ENCODE data around the gene CARD14. TPM values are rescaled to one million over a fixed set of nuclear protein-coding genes. Genes with fewer than 3 reads are reported as not detected.
A peak's percentile ranks its signal among the peaks of the same experiment; 100 is the strongest.

CARD14 gene
- total RNA-seq, 1 donor from 2014 or later, result 0.50 TPM

DNA sequence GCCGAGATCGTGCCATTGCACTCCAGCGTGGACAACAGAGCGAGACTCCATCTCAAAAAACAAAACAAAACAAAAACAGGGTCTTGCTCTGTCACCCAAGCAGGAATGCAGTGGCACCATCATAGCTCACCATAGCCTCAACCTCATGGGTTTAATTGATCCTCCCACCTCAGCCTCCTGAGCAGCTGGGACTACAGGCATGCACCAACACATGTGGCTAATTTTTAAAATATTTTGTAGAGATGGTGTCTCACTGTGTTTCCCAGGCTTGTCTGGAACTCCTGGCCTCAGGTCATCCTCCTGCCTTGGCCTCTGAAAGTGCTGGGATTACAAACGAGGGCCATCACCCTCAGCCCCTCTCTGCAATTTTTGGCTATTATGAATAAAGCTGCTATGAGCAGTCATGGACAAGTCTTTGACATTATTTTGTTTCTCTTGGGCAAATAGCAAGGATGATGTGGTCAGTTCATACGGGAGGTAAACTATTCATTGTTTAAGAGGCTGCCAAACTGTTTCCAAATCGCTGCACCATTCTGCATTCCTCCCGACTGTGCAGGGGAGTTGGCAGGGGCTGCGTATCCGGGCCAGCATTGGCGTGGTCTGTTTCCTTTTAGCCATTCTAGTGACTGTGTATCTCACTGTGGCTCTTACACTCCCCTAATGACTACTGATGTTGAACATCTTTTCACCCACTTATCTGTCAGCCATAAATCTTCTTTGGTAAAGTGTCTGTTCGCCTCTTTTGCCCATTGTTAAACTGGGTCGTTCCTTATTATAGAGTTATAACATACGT, 44.0 kb upstream of the CARD14 start:
- TF ChIP-seq, protein P1, sequence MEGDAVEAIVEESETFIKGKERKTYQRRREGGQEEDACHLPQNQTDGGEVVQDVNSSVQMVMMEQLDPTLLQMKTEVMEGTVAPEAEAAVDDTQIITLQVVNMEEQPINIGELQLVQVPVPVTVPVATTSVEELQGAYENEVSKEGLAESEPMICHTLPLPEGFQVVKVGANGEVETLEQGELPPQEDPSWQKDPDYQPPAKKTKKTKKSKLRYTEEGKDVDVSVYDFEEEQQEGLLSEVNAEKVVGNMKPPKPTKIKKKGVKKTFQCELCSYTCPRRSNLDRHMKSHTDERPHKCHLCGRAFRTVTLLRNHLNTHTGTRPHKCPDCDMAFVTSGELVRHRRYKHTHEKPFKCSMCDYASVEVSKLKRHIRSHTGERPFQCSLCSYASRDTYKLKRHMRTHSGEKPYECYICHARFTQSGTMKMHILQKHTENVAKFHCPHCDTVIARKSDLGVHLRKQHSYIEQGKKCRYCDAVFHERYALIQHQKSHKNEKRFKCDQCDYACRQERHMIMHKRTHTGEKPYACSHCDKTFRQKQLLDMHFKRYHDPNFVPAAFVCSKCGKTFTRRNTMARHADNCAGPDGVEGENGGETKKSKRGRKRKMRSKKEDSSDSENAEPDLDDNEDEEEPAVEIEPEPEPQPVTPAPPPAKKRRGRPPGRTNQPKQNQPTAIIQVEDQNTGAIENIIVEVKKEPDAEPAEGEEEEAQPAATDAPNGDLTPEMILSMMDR (IDR thresholded peaks at IDR 0.05), result no peak

DNA sequence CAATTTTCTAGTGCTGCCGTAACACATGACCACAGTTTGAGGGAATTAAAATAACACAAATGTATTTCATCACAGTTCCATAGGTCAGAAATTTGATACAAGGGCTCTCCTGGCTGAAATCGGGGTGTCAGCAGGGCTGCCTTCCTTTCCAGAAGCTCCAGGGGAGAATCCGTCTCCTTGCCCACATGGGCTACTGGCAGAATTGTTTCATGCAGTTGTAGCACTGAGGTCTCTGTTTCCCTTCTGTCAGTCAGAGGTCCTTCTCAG, 43.4 kb upstream of the CARD14 start:
- H3K27me3 ChIP-seq (ENCODE audit: low read depth), result no peaks in the 10 kb centered on the region
- TF ChIP-seq, protein P1 (IDR thresholded peaks at IDR 0.05), result no peak
- no peak overlapping the region for H3K4me3 ChIP-seq
- ATAC-seq (no peak), DNase-seq (no peak)
- intact Hi-C loops (cut with DNase I), result no loop called here
- H3K27ac ChIP-seq, result no peak overlapping the region
- no peaks in the 10 kb centered on the region for H3K36me3 ChIP-seq
- H3K4me1 ChIP-seq, result no peaks in the 10 kb centered on the region
- no peaks in the 10 kb centered on the region for H3K9me3 ChIP-seq

More for the DNA sequence above, 44.0 kb upstream of the CARD14 start:
- DNase-seq, result no peak
- H3K36me3 ChIP-seq, result no peaks in the 10 kb centered on the region
- H3K27me3 ChIP-seq (ENCODE audit: low read depth), result no peaks in the 10 kb centered on the region
- no peaks in the 10 kb centered on the region for H3K9me3 ChIP-seq
- no peak overlapping the region for H3K27ac ChIP-seq
- intact Hi-C loops (cut with DNase I), result no loop called here
- no peaks in the 10 kb centered on the region for H3K4me1 ChIP-seq
- no peak overlapping the region for H3K4me3 ChIP-seq
- no peak for ATAC-seq

DNA sequence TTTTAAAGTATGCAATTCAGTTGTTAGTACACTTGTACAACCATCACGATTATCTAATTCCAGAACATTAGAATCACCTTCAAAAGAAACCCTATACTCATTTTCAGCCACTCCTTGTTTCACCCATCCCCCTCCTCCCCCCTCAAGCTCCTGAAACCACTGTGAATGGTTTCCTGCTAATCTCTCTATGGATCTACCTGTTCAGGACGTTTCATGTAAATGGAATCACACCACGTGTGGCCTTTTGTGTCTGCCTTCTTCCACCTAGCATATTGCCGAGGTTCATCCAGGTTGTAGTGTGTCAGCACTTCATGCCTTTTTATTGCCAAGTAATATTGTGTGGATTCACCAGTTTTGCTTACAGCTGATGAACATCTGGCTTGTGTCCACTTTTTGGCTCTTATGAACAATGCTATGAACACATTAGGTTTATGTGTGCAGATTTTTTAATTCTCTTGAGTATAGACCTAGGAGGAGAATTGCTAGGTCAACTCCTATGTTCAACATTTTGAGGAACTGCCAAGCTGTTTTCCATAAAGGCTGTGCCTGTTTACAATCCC, 40.7 kb upstream of the CARD14 start:
- Histone ChIP-seq H3K4me1 (no peaks in the 10 kb centered on the region), H3K27me3 (ENCODE audit: low read depth) (no peaks in the 10 kb centered on the region), H3K36me3 (peaks cover 14% of the 10 kb centered on the region), H3K4me3 (no peak overlapping the region), H3K9me3 (no peaks in the 10 kb centered on the region), H3K27ac (no peak overlapping the region)
- intact Hi-C loops (cut with DNase I), result no loop called here
- ATAC-seq (no peak), DNase-seq (no peak)
- TF ChIP-seq, protein P1 (IDR thresholded peaks at IDR 0.05), result no peak

DNA sequence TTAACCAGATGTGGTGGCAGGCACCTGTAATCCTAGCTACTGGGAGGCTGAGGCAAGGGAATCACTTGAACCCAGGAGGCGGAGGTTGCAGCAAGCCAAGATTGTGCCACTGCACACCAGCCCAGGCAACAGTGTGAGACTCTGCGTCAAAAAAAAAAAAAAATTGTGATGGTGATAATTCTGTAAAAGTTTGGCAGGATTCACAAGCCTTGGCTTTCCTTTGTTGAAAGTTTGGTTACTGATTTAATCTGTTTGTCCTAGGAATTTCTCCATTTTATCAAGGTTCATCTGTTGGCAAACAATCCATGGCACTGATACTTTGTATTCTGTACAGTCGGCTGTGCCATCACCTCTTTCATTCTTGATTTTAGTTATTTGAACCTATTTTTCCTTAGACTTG, 38.8 kb upstream of the CARD14 start:
- intact Hi-C loops (cut with DNase I), result no loop called here
- DNase-seq, result no peak
- TF ChIP-seq, protein P1 (IDR thresholded peaks at IDR 0.05), result no peak

DNA sequence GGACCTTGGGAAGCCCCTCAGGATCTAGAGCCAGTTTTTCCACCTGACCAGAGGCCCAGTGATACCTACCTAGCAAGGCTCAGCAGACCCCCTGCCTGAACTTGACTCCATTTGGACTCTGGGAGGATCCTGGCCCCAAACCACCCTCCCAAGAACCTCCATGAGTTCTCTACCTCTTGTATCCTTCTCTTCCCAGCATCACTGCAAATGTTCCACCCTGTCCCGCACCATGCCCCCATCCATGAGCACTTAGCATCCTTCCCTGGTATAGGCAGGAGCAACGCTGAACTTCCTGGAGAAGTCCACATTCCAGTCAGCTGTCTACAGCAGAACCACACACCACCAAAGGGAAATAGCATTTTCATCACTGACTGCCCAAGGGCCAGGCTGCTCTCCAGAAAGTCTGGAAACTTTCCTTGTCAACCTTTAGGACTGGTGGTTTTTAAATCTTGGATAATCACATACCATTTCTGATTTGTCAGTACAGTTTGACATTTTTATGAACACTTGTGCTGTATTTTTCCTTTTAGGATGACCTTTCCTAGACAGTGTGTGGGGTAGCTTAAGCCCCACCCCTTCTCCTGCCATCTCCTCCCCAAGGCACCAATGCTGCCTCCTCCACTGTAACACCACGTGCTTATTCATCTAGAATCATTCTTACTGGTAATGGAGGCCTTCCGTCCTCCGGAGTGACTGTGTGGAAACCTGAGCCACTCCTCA, 36.8 kb upstream of the CARD14 start:
- no peaks in the 10 kb centered on the region for H3K9me3 ChIP-seq
- H3K27me3 ChIP-seq (ENCODE audit: low read depth), result no peaks in the 10 kb centered on the region
- ATAC-seq (peak; percentile 21 to 29), DNase-seq (no peak)
- intact Hi-C loops (cut with DNase I), result no loop called here
- H3K4me1 ChIP-seq, result no peaks in the 10 kb centered on the region
- H3K4me3 ChIP-seq, result no peak overlapping the region
- TF ChIP-seq, protein P1 (IDR thresholded peaks at IDR 0.05), result no peak
- H3K36me3 ChIP-seq, result peaks cover 53% of the 10 kb centered on the region
- H3K27ac ChIP-seq, result no peak overlapping the region

More for the DNA sequence above, 38.8 kb upstream of the CARD14 start:
- Histone ChIP-seq H3K4me1 (no peaks in the 10 kb centered on the region), H3K27ac (no peak overlapping the region), H3K36me3 (peaks cover 33% of the 10 kb centered on the region), H3K9me3 (no peaks in the 10 kb centered on the region), H3K4me3 (no peak overlapping the region), H3K27me3 (ENCODE audit: low read depth) (no peaks in the 10 kb centered on the region)
- no peak for ATAC-seq
